Skeletal muscle tissue (tissue), 4 donors: Measurements from ENCODE around the gene VTI1A. TPM values are rescaled to one million over a fixed set of nuclear protein-coding genes. Genes with fewer than 3 reads are reported as not detected.

ENCODE experiments used
- H3K27ac ChIP-seq: one replicate; pipeline ENCODE4 v1.7.0; 2013; ENCODE audit warnings: mild to moderate bottlenecking, low read depth, low read length, inconsistent platforms
- H3K27me3 ChIP-seq, 3 donors: one replicate each; pipeline ENCODE4 v1.7.0; 2013; ENCODE audit warnings: low read length in 3 of 3; ENCODE audit not compliant: control insufficient read depth in 3 of 3, insufficient read depth in 3 of 3
- H3K36me3 ChIP-seq, 3 donors: one replicate each; pipeline ENCODE4 v1.7.0; 2013; ENCODE audit warnings: low read length in 3 of 3; ENCODE audit not compliant: control insufficient read depth in 3 of 3, insufficient read depth in 3 of 3
- H3K4me1 ChIP-seq, 3 donors: one replicate each; pipeline ENCODE4 v1.7.0; 2013; ENCODE audit warnings: low read length in 3 of 3, mild to moderate bottlenecking in 3 of 3; ENCODE audit not compliant: control insufficient read depth in 3 of 3, insufficient read depth in 3 of 3
- H3K4me3 ChIP-seq, 3 donors: one replicate each; pipeline ENCODE4 v1.7.0; 2013; ENCODE audit warnings: low read length in 3 of 3
- H3K9ac ChIP-seq, 3 donors: one replicate each; pipeline ENCODE4 v1.7.0; 2013; ENCODE audit warnings: low read length in 3 of 3, mild to moderate bottlenecking in 3 of 3, moderate library complexity in 2 of 3, low read depth in 1 of 3
- H3K9me3 ChIP-seq, 3 donors: one replicate each; pipeline ENCODE4 v1.7.0; 2013; ENCODE audit warnings: low read length in 3 of 3; ENCODE audit not compliant: control insufficient read depth in 3 of 3
- total RNA-seq: library from RNA; depleted of rRNA; stranded (reverse); fragments of >200 nt; gene quantifications from one replicate; pipeline ENCODE4 v1.2.3, GENCODE V29; 2014
- donor health status: Osteomylitis.

Gene VTI1A
- total RNA-seq, 1 donor from 2014 or later = 18.3 TPM

DNA sequence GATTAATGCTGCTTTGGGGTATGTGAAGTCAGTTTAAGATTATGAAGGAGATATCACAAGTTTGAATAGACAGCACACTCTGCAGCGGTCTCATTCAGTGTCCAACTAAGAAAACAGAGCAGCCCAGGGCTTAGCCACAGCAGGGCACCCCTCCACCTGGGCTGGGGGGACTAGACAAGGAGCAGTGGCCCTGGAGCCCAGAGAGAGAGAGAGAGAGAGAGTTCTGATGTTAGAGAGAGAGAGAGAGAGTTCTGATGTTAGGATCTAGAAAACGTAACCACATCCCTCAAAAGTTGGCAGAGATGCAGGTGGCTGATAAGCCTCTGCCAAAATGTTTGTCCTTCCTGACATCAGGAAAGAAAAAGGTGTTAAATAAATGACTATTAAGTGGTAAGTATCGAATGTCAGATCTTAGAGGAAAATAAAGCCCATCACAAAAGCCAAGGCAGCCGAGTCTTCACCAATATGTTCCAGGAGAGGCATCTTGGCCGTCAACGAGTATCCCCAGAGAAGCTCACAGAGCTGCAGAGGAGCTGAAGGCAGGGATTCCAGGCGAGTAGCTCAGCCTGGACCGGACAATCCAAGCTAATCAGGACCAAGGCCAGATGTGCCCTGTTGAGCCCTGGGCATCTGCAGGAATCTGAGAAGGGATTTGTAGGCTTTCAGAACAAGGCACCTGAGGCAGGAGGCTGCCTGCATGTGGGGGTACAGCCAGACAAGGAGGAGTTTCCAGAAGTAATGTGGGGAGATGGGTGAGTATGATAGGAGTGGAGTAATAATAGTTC, 352.9 kb downstream of the VTI1A start:
- H3K36me3 ChIP-seq = no peaks in the 10 kb centered on the region
- no peaks in the 10 kb centered on the region for H3K9me3 ChIP-seq
- H3K4me1 ChIP-seq = no peaks in the 10 kb centered on the region
- H3K27ac ChIP-seq = no peak overlapping the region
- H3K27me3 ChIP-seq = no peaks in the 10 kb centered on the region
- H3K9ac ChIP-seq = no peak overlapping the region
- H3K4me3 ChIP-seq = no peak overlapping the region

- no peak overlapping the region for H3K9ac ChIP-seq
- H3K9me3 ChIP-seq = no peaks in the 10 kb centered on the region
- H3K4me1 ChIP-seq = no peaks in the 10 kb centered on the region
- H3K36me3 ChIP-seq = no peaks in the 10 kb centered on the region
- no peak overlapping the region for H3K4me3 ChIP-seq
- H3K27me3 ChIP-seq = no peaks in the 10 kb centered on the region
- no peak overlapping the region for H3K27ac ChIP-seq
Observed at GRCh38 chr10:112801004-112801403, 354.0 kb downstream of the VTI1A start.

- no peaks in the 10 kb centered on the region for H3K36me3 ChIP-seq
- H3K4me3 ChIP-seq = no peak overlapping the region
- no peak overlapping the region for H3K27ac ChIP-seq
- H3K9ac ChIP-seq = no peak overlapping the region
- no peaks in the 10 kb centered on the region for H3K27me3 ChIP-seq
- no peaks in the 10 kb centered on the region for H3K9me3 ChIP-seq
- no peaks in the 10 kb centered on the region for H3K4me1 ChIP-seq
Observed at GRCh38 chr10:112801748-112802147, 354.7 kb downstream of the VTI1A start.

DNA sequence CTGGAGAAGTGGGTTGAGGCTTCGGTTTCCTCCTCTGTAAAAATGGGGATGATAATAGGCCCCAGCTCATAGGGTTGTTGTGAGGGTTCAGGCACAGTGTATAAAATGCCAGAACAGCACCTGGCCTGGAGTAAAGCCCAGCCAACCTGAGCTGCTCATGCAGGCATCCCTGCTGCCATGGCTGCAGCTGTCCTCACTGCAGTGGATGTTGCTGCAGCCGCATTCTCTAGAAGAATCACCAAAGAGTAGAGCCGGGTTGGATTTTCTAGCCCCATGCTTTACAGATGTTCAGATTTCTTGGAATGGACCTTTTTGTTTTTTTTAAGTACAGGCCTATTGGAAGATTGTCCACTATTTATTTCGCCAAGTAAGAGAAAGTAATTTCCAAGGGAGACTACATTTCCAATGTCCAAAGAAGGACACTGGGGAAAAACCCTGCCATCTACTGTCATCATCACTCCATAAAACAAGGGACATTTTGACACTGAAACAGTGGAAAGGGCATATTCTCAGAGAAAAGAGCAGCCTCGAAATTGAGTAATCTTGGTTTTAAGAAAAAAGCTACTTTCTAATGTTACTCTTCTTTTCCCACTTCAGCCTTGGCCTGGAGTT, 355.5 kb downstream of the VTI1A start:
- Histone ChIP-seq H3K27ac (no peak overlapping the region), H3K9me3 (no peaks in the 10 kb centered on the region), H3K4me1 (no peaks in the 10 kb centered on the region), H3K36me3 (no peaks in the 10 kb centered on the region), H3K4me3 (no peak overlapping the region), H3K9ac (no peak overlapping the region), H3K27me3 (no peaks in the 10 kb centered on the region)

- H3K4me1 ChIP-seq = no peaks in the 10 kb centered on the region
- no peak overlapping the region for H3K9ac ChIP-seq
- H3K36me3 ChIP-seq = no peaks in the 10 kb centered on the region
- H3K27ac ChIP-seq = no peak overlapping the region
- no peak overlapping the region for H3K4me3 ChIP-seq
- no peaks in the 10 kb centered on the region for H3K9me3 ChIP-seq
- H3K27me3 ChIP-seq = no peaks in the 10 kb centered on the region
Observed at GRCh38 chr10:112803961-112804401, 357.0 kb downstream of the VTI1A start.

DNA sequence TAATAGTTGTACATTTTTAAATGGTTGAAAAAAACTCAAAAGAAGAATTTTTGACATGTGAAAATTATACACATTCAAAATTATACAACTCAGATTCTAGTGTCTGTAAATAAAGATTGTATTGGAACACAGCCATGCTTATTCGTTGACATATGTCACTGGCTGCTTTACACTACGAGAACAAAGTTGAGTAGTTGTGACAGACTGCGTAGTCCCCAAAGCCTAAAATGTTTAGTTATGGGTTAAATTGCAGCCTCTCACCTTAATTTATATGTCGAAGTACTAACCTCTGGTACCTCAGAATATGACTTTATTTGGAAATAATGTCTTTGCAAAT, 358.2 kb downstream of the VTI1A start:
- Histone ChIP-seq H3K27ac (no peak overlapping the region), H3K9me3 (no peaks in the 10 kb centered on the region)

DNA sequence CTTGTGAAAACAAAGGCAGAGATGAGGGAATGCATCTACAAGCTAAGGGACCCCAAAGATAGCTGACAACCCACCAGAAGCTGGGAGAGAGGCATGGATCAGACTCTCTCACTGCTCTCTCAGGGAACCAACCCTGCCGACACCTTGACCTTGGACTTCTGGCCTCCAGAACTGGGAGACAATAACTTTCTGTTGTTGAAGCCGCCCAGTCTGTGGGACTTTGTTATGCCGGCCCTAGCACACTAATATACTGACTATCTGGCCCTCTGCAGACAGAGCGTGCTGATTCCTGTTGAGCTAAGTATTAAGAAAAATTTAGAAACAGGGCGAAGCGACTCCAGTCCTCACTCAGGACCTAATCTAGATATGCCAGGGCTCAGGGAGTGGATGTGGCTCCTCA, 358.7 kb downstream of the VTI1A start:
- H3K36me3 ChIP-seq = no peaks in the 10 kb centered on the region
- H3K4me3 ChIP-seq = no peak overlapping the region
- H3K27me3 ChIP-seq = no peaks in the 10 kb centered on the region
- no peak overlapping the region for H3K27ac ChIP-seq
- no peaks in the 10 kb centered on the region for H3K4me1 ChIP-seq
- no peaks in the 10 kb centered on the region for H3K9me3 ChIP-seq
- H3K9ac ChIP-seq = no peak overlapping the region

More for the DNA sequence above, 358.2 kb downstream of the VTI1A start:
- H3K4me3 ChIP-seq = no peak overlapping the region
- H3K27me3 ChIP-seq = no peaks in the 10 kb centered on the region
- no peak overlapping the region for H3K9ac ChIP-seq
- H3K4me1 ChIP-seq = no peaks in the 10 kb centered on the region
- H3K36me3 ChIP-seq = no peaks in the 10 kb centered on the region

- no peaks in the 10 kb centered on the region for H3K9me3 ChIP-seq
- no peak overlapping the region for H3K4me3 ChIP-seq
- H3K27ac ChIP-seq = no peak overlapping the region
- H3K27me3 ChIP-seq = no peaks in the 10 kb centered on the region
- no peaks in the 10 kb centered on the region for H3K36me3 ChIP-seq
- no peak overlapping the region for H3K9ac ChIP-seq
- H3K4me1 ChIP-seq = no peaks in the 10 kb centered on the region
Observed at GRCh38 chr10:112807013-112807412, 360.0 kb downstream of the VTI1A start.

DNA sequence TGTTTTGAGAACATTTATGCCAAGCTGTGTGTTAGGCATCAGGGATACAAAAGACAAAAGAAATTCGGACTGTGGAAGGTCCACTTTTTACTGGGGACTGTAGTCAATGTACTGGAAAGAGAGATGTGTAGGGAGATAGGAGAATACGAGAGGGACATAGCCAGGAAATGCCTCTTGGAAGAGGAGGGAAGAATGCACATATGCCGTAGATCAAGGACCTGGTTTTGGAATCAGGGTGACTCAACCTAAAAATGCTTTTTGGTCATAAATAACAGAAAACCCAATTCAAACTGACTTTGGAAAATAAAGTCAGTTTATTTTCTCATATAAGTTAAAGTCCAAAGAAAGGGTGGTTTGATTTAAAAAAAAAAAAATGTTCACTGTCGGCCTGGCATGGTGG, 362.7 kb downstream of the VTI1A start:
- H3K9ac ChIP-seq = no peak overlapping the region
- no peaks in the 10 kb centered on the region for H3K4me1 ChIP-seq
- H3K36me3 ChIP-seq = no peaks in the 10 kb centered on the region
- no peaks in the 10 kb centered on the region for H3K9me3 ChIP-seq
- H3K27me3 ChIP-seq = no peaks in the 10 kb centered on the region
- H3K4me3 ChIP-seq = no peak overlapping the region
- no peak overlapping the region for H3K27ac ChIP-seq

GRCh38 chr10:112810711-112811151, 363.7 kb downstream of the VTI1A start:
- Histone ChIP-seq H3K27me3 (no peaks in the 10 kb centered on the region), H3K27ac (no peak overlapping the region), H3K9ac (no peak overlapping the region), H3K4me1 (no peaks in the 10 kb centered on the region), H3K4me3 (no peak overlapping the region), H3K36me3 (peaks cover 0 to 4% (median 0%) of the 10 kb centered on the region in 3 donors), H3K9me3 (no peaks in the 10 kb centered on the region)
